GM19193 (cell line): Measurements from ENCODE around the gene TBR1.

Source experiments
- POLR2A ChIP-seq: IDR thresholded peaks from 4 replicates; pipeline ENCODE4 v1.6.1; 2011; ENCODE audit not compliant: insufficient read depth, insufficient read length; ENCODE audit errors: extremely low read depth

Gene TBR1

GRCh38 chr2:161434118-161434517 is 18.0 kb downstream of the TBR1 start:
- TF ChIP-seq POLR2A = no peak

- TF ChIP-seq POLR2A = no peak
These were observed 20.3 kb downstream of the TBR1 start for GRCh38 chr2:161436411-161436810.

- TF ChIP-seq POLR2A = no peak
These were observed 22.5 kb downstream of the TBR1 start for GRCh38 chr2:161438598-161438997.

- TF ChIP-seq POLR2A = no peak
These were observed 29.0 kb downstream of the TBR1 start for GRCh38 chr2:161445097-161445496.

GRCh38 chr2:161448431-161448830 is 32.3 kb downstream of the TBR1 start:
- TF ChIP-seq POLR2A = no peak

- TF ChIP-seq POLR2A = no peak
These were observed 55.5 kb downstream of the TBR1 start for GRCh38 chr2:161471631-161472030.

- no peak for TF ChIP-seq POLR2A
These were observed 58.8 kb downstream of the TBR1 start for GRCh38 chr2:161474920-161475319.
